KBM-7 (cell line): ENCODE measurements around the gene MRPL55.

Source experiments
- DNase-seq: peaks from one replicate; pipeline ENCODE4 v3.0.0-alpha.2; 2015
- in situ Hi-C: fragments of 300-500 bp; cut with MboI; formaldehyde crosslinking; loops from 2 replicates; pipeline ENCODE4 v1.14.3; 2020; ENCODE audit warnings: low sequenced_read_pairs, low pct_unique_long_range_greater_than_20kb, mixed read lengths

The MRPL55 gene

GRCh38 chr1:228109073-228109961 lies at the start of gene MRPL55:
Gene MRPL55, minus strand, starts transcription at chr1:228109299. Its CDS starts 1,039 bp downstream, at chr1:228108260.
- peak; percentile 95 for DNase-seq
- in situ Hi-C loops = no loop called here

GRCh38 chr1:228158151-228159007 lies 49.3 kb upstream of the MRPL55 start:
- no peak for DNase-seq
- in situ Hi-C loops = no loop called here

- no peak for DNase-seq
- in situ Hi-C loops = no loop called here
Observed at GRCh38 chr1:228157729-228158126, 48.6 kb upstream of the MRPL55 start.

DNA sequence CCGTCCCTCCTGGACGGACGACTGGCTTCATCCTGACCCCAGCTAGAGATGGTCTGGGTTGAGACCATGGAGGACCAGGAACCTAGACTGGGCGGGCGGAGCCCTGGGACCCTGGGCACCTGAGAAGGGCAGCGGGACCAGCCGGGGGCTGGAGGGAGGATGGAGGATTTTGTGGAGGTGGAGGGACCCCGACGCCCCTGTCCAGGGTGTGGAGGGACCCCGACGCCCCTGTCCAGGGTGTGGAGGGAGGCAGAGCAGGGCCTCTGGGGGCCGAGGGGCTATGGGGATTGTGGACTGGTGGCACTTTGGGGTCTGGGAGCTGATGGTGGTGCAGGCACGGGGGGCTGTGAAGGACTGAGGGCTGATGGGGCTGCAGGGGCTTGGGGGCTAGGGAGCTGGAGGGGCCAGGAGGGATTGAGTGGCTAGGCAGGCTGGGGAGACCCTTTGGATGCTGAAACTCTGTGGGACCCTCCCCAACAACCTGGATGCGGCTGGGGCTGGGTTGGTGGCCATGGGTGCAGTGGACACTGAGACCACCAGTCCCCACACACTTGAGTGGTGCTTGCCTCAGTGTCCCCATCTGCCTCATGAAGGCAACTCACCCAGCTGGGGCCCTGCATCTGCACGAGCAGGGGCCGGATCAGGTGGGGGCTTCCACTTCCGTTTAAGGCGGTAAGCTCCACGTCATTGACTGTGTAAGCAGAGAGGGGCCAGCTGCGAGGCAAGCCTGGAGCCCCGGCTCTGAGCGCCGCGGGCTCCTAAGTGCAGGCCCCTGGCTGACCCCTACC lies 48.0 kb upstream of the MRPL55 start:
- in situ Hi-C loops = no loop called here

DNA sequence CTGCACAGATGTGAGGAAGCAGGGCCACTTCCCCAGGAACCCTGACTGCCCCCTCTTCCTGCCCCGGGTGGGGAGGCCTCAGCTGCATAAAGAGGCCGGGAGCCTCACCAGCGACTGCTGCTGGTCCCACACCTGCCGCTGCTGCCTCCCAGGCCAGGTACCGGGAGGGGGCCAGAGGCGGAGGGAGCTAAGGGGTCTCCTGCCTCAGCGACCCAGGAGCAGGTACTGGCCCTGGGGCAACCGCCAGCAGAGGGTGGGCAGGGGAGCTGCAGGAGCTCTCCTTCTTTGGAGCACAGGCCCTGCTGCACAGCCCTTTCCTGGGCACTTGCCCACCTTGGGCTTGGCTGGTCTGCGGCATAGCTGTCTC lies 47.4 kb upstream of the MRPL55 start:
- in situ Hi-C loops = no loop called here
- no peak for DNase-seq

More for the DNA sequence above, 48.0 kb upstream of the MRPL55 start:
- DNase-seq = no peak

- no peak for DNase-seq
- in situ Hi-C loops = no loop called here
Observed at GRCh38 chr1:228155596-228156514, 46.8 kb upstream of the MRPL55 start.

- no peak for DNase-seq
- in situ Hi-C loops = no loop called here
Observed at GRCh38 chr1:228154670-228155571, 45.8 kb upstream of the MRPL55 start.

GRCh38 chr1:228154021-228154669 lies 45.0 kb upstream of the MRPL55 start:
- DNase-seq = no peak
- in situ Hi-C loops = no loop called here

DNA sequence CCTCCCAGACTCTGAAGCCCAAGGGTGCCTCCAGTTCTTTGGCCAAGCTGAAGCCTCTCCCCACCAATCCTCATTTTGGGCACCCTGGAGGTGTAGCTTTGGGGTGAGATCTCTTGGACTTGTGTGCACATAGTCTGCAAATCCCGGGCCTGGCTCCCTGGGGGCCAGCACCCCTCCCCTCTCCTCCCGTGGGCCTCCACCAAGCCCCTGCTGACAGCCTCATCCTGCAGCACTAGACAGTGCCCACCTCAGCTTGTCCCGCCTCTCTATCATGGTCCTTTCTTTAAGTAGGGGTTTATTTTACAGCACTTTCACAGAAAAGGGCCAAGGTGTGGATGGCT lies 43.8 kb upstream of the MRPL55 start:
- no peak for DNase-seq
- in situ Hi-C loops = no loop called here

DNA sequence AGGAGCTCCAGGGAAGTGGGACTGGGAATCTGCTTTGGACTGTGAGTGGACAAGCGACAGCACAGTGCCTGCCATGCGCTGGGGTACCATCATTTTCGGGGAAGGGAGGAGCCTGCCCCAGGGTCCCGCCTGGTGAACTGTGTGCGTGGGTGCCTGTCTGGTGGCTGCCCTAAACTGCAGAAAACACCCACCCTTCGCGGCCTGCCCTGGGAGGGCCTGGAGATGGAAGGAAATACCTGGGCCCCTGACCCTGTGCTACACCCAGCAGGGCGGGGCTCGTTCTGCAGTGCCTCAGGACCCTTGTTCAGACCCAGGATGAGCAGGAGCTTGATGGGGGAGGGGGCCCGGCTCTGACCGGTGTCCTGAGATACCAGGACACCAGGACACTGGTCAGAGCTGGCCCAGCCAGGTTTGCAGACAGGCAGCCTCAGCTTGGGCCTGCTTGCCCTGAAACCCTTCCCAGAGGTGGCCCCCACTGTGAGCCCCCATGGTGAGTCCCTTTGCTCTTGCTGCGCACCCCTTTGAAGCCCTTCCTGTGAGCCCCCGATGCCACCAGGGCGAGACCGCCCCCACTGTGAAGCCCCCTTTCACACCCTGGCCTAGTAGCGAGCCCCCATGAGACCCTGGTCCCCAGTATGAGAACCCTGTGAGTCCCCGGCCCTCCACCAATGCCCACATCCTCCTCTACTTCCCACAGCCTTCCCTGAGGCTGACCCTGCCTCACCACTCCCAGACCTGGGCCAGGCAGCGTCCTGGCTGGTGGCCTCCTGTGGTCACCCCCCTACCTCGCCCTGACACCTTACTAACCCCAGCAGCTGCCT lies 43.2 kb upstream of the MRPL55 start:
- in situ Hi-C loops = no loop called here
- no peak for DNase-seq

- DNase-seq = no peak
Observed at GRCh38 chr1:228151180-228151925, 42.3 kb upstream of the MRPL55 start.

GRCh38 chr1:228150461-228151179 lies 41.5 kb upstream of the MRPL55 start:
- in situ Hi-C loops = no loop called here

More at GRCh38 chr1:228151180-228151925, 42.3 kb upstream of the MRPL55 start:
- in situ Hi-C loops = no loop called here

DNA sequence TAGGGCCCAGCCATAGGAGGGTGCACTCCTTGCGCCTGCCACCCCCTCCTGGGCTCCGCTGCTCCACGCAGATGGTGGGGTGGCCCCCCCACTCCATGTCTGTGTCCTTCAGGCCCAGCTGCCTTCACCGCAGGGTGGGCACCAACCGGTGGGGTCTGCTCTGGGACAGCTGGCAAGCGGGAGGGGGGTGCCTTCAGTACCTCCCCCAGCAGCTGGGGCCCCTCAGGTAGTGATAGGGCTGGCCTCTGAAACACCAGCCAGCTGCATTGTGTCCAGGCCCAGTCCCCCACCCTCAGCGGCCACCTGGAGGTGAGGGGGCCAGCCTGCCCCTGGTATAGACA lies 41.0 kb upstream of the MRPL55 start:
- no peak for DNase-seq
- in situ Hi-C loops = no loop called here

More at GRCh38 chr1:228150461-228151179, 41.5 kb upstream of the MRPL55 start:
- DNase-seq = no peak

- in situ Hi-C loops = no loop called here
- no peak for DNase-seq
Observed at GRCh38 chr1:228149406-228150119, 40.5 kb upstream of the MRPL55 start, which contains the start of gene GJC2. Gene GJC2, plus strand, starts transcription at chr1:228149930. Its CDS starts 7,829 bp downstream, at chr1:228157759.
